ENCODE measurements around the gene ABHD16B. TPM values are rescaled to one million over a fixed set of nuclear protein-coding genes. Genes with fewer than 3 reads are reported as not detected.

The ABHD16B gene
- total and polyA plus RNA-seq, 10 of the 15 experiments (the other 5 are each of a cell fraction or from before 2014, with no cell fraction given): 0.13 TPM; not detected in 9

- TF ChIP-seq ZNF687 (IDR thresholded peaks at IDR 0.05) (no peak), USF2 (IDR thresholded peaks at IDR 0.05; ENCODE audit: borderline replicate concordance, low read depth, low read length) (no peak), SMAD1 (IDR thresholded peaks at IDR 0.05; ENCODE audit: low read depth, partially characterized antibody) (no peak), E2F4 (IDR thresholded peaks at IDR 0.05; ENCODE audit: low read depth, low read length) (no peak), SPI1 (IDR thresholded peaks at IDR 0.05; ENCODE audit: borderline replicate concordance, insufficient read depth, low read depth, low read length) (peak; percentile 47; the same call in 1 of the 2 replicates), MTA2 (IDR thresholded peaks at IDR 0.05; ENCODE audit: low read depth) (peak; percentile 10; the same call in 1 of the 2 replicates), TCF7 (IDR thresholded peaks at IDR 0.05; ENCODE audit: borderline replicate concordance) (no peak), BCL3 (IDR thresholded peaks at IDR 0.05; ENCODE audit: borderline replicate concordance, insufficient read depth, low read depth, low read length, poor library complexity, severe bottlenecking) (peak; percentile 98), NFXL1 (IDR thresholded peaks at IDR 0.05; ENCODE audit: borderline replicate concordance) (no peak), ZNF384 (IDR thresholded peaks at IDR 0.05; ENCODE audit: borderline replicate concordance, low read depth, low read length) (no peak)
Measured at GRCh38 chr20:63847237-63848002, 13.9 kb upstream of the ABHD16B start (continued).
